ENCODE measurements around the gene DIAPH2.
"Not testable (repeated sequence)": the region's sequence is repeated elsewhere in the genome, so short reads cannot be mapped to it uniquely, and the experiment has no call there.

DIAPH2 gene

DNA sequence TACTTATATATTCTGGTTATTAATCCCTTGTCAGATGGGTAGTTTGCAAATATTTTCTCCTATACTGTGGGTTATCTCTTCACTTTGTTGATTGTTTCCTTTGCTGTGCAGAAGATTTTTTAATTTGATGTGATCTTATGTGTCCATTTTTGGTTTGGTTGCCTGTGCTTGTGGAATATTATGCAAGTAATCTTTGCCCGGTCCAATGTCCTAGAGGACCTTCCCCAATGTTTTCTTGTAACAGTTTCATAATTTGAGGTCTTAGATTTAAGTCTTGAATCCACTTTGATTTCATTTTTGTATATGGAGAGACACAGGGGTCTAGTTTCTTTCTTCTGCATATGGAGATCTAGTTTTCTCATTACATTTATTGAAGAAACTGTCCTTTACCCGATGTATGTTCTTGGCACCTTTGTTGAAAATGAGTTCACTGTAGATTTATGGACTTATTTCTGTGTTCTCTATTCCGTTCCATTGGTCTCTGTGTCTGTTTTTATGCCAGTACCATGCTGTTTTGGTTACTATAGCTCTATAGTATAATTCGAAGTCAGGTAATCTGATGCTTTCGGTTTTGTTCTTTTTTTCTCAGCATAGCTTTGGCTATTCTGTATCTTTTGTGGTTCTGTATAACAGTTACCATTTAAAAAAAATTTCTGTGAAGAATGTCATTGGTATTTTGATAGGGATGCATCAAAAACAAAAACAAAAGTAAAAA, 34.7 kb downstream of the DIAPH2 start:
- DNase-seq (ENCODE audit: low spot score) = no peak

DNA sequence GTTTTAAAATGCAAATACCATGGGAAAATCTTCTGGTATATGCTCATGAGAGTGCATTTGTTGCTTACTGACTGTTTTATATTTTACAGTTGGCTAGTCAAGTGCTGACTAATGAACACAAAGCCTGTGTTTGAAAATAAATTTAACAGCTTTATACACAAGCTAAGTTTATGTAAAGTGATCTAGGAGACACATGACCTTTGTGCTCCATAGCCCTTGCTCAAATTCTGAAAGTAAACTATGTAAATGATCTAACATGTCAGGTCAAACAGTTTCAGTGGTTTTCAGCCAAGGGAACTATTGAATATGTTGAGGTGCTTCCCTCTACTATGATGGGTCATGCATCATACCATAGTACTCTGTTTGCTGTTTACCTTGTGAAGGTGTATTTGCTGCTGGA, 36.7 kb downstream of the DIAPH2 start:
- DNase-seq (ENCODE audit: low spot score) = no peak

DNA sequence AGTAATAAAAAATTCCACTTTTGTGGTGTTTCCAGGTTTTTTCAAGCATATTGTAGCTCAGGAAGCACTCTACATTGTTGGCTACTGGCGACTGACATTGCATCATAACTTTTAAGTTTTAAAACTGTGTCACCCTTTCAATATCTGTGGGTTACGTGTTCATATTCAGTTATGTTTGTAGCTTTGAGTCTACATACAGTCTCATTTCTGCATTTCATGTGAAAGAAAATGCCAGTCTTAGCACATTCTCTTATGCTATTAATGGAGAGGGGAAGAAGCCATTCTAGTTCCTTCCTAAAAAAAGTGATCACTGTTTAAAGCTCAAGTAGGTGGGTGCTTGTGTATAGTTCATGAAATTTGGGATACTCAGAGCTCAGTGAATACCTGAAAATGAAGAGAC, 38.1 kb downstream of the DIAPH2 start:
- no peak for DNase-seq (ENCODE audit: low spot score)

DNA sequence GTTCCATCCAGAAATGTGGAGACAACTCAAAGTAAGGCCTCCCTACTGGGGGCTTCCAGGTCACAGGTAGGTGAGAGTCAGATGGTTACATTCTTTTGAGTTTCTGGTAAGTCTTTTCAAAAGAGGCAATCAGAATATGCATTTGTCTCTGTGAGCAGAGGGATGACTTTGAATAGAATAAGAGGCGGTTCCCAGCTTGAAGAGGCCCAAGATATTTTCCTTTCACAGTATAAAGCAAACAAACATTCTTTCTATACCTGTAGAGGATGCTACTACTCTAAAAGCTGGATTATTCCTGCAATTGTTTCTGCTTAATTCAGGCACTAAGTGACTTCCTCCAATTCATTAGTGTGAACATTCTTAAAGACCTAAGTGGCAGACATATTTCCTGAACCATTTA, 44.4 kb downstream of the DIAPH2 start:
- DNase-seq (ENCODE audit: low spot score) = no peak

DNA sequence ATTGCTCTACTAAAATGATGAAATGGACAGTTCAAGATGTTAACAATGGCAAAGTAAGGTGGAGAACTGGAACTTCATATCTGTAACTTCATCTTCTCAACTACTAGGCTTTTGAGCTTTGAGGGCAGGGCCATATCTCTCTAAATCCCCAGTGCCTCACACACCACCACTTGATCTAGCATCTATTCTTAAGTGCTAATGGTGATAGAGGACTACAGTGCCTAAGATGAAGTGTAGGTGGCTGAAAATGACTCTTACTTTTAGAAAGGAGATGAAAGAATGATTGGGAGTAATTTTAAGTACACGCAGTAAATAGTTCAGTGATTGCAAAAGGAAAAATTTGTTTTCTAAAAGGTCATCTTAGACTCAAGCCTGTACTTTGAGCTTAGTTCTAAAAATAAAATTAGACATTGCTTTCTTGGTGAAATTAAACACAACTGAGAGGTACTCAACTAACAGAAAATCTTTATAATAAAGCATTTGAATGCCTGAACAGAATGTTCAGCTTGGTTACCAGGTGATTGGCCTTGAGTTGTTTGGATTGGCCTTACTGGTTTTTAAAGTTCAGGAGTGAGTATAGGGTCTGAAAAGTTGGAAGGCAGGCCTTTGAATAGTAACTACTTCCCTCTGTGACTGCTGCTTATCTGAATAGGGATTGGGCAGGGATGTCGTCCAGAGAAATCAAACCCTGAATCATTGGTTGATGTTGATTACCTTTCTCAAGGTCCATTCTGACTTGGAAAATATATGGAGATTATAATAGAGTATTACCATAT, 45.4 kb downstream of the DIAPH2 start:
- no peak for DNase-seq (ENCODE audit: low spot score)

DNA sequence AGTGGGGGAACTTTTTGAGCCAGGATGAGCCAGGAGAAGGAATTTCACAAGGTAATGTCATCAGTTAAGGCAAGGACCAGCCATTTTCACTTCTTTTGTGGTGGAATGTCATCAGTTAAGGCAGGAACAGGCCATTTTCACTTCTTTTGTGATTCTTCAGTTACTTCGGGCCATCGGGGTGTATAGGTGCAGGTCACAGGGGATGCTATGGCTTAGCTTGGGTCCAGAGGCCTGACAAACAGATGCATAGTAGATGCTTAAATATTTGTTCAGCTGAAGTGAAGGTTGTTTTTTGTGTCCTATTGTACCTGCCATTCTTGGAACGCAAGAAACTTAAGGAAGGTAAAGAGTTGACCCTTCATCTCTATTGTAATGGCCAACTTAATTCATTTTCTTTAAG, 46.4 kb downstream of the DIAPH2 start:
- DNase-seq (ENCODE audit: low spot score) = not testable (repeated sequence)

DNA sequence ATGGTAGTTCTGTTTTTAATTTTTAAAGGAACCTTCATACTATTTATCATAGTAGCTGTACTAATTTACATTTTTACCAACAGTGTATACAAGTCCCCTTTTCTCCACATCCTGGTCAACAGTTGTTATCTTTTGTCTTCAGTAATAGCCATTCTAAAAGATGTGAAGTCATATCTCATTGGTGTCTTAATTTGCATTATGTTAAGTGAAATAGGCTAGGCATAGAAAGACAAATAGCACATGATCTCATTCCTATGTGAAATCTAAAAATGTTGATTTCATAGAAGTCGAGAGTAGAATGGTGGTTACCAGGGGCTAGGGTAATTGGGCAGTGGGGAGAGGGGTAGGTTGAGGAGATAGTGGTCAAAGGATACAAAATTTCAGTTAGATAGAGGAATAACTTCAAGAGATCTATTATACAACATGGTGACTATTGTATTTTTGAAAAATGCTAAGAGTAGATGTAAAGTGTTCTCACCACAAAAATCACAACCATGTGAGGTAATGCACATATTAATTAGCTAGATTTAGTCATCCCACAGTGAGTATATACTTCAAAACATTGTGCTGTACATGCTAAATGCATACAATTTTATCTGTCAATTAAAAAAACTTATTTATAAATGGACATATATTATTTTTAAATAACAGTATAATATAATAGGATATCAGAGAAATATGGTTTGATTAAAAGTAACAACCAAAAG, 58.9 kb downstream of the DIAPH2 start:
- no peak for DNase-seq (ENCODE audit: low spot score)

DNA sequence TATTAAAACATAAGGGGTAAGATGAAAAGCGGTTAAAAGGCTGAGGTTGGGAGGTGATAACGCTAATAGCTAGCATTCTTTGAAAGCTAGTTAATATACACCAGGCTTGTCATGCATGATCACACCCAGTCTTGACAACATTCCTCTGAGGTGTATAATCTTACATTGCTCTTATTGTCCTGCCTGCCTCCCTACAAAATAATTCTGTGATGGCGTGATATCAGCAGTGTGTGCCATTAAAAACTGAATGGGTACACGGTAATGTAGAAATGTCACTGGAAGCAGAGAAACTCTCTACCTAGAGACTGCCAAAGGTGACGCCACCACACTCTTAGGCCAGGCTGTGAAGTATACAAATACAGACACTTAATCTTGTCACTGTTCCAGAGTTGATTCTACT, 68.1 kb downstream of the DIAPH2 start:
- no peak for DNase-seq (ENCODE audit: low spot score)

DNA sequence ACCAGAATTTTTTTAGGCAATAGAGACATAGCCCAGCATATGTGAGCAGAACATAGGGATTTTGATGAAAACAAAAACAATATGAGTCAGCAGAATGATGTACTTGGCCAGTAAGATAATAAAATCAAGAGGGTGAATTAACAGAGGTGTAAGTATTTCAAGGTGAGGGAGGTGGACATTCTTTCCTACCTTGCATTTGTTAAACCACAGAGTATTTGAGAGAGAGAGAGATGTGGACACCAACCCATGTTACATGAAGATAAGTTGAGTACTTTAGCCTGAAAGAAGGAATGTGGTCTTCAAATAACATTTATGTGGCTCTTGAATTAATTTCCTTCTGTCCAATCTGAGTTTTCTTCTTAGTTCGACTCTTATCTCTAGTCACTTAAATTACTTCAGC, 68.6 kb downstream of the DIAPH2 start:
- no peak for DNase-seq (ENCODE audit: low spot score)

DNA sequence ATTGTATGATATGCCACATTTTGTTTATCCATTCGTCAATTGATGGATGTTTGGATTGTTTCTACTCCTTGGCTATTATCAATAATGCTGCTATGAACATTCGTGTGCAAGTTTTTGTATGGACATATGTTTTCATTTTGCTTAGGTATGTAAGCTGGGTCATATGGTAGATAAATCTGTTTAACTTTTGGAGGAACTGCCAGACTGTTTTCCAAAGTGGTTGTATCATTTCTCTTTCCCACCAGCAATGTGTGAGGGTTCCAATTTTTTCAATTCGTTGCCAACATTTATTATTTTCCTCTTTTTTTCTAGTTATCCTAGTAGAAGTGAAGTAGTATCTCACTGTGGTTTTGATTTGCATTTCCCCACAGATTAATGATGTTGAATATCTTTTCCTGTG, 71.8 kb downstream of the DIAPH2 start:
- DNase-seq (ENCODE audit: low spot score) = no peak

DNA sequence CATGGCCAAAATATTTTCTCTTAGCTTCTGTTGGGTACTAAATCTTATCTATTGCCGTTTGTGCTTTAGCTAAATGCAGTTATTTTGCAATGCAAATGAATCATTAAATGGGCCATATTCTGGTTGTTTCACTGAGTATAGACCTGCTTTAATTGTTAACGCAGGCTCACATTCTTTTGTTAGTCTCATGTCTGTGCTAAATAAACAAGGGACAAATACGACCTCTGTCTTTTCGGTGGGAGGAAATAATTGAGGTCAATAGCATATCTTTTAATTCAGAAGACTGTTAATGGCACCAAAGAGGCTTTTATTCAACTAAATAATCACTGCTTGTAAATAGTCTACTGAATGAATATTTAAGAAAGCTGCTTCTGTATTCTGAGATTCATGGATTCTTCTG, 76.9 kb downstream of the DIAPH2 start:
- DNase-seq (ENCODE audit: low spot score) = no peak

DNA sequence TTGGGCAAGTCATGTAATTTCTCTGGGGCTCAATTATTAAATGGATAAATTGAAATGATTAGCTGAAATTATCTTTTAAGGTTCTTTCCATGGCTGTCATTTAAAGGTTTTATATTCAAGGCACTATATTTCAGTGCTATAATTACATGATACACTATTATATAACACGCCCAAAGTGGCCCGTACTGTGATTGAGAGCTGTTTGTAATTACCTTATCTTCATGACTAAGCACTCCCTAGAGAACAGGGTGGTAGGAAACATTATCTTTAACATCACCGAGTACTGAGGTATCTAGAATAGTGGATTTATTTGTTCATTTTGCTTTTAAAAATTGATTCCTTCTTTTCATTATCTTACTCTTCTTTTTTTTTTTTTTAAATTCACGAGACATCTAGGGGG, 79.0 kb downstream of the DIAPH2 start:
- no peak for DNase-seq (ENCODE audit: low spot score)

DNA sequence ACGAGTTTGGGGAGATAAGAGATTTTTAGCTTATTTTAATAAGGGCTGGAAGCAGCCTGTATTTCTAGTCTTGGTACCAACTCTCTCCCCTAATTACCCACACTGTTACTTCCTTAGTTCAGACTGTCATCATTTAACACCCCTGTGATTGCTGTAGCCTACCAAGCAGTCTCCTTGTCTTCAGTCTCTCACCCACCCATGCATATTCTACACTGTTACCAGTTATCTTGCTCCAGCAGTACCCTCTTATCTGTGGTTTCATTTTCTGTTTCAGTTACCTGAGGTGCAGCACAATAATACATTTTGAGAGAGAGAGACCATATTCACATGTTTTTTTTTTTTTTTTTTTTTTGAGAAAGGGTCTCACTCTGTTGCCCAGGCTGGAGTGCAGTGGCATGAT, 80.2 kb downstream of the DIAPH2 start:
- no peak for DNase-seq (ENCODE audit: low spot score)

DNA sequence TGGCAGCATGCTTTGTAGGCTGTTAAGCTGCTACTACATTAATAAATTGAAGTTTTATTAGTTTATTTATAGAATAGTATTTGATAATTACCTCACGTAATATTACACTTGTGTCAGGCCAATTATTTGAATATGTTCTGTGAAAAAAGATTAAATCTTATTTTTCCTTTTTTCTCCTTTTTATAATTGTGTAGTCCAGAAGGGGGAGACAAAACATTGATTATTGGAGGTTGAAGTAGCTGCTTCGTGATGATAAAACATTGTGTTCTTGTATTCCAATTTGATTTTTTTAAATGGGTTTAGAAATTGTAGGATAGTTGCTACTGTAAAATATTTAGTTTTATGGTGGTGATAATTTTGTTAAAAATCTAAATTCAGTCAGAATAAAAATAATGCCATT, 85.7 kb downstream of the DIAPH2 start:
- DNase-seq (ENCODE audit: low spot score) = no peak

DNA sequence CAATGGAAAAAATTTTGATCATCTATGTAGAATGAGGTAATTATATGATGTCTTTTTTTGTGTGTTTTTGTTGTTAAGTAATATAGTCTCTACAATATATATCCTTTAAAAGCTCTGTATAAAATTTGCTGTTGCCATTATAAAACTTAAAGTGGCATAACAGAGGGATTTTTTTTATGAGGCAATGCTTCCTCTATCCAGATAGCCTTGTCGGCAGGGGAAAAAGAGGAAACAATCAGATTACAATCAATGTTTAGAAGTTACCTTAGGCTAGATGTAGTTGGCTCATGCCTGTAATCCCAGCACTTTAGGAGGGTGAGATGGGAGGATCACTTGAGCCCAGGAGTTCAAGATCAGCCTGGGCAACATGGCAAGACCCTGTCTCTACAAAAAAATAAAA, 86.8 kb downstream of the DIAPH2 start:
- DNase-seq (ENCODE audit: low spot score) = no peak

DNA sequence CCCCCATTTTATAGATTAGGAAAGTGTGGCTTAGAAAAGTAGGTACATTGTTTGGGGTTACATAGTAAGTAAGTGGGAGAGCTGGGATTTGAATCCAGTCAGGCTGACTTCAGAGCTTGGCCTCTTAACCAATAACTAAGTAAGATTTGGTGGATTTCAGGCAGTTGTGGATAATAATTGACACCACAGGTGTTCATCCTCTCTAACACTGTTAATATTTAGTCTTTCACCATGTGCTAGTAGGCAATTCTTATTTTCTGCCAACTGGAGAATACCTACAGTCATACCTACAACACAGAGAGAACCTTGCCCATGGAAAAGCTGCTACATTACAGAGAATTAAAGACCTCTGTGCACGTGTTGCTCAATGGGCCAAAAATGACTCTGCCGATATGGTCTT, 89.5 kb downstream of the DIAPH2 start:
- no peak for DNase-seq (ENCODE audit: low spot score)

DNA sequence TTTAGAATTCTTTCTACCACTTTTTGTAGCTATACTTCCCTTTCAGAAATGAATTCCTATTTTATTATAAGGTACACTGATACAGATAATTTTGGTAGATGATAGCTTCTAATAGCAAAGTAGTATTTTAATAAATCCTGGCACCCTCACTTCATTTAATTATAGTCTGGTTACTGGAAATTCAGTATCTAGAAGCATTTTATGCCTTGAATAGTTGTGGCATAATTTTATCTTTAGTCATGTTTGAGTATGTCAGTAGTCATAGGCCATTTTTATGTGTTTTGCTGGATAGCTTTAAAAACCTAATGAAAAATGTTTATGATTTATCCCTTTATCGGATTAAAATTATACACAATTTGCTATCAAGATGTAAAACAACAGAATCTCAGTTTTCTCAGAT, 92.3 kb downstream of the DIAPH2 start:
- DNase-seq (ENCODE audit: low spot score) = no peak

DNA sequence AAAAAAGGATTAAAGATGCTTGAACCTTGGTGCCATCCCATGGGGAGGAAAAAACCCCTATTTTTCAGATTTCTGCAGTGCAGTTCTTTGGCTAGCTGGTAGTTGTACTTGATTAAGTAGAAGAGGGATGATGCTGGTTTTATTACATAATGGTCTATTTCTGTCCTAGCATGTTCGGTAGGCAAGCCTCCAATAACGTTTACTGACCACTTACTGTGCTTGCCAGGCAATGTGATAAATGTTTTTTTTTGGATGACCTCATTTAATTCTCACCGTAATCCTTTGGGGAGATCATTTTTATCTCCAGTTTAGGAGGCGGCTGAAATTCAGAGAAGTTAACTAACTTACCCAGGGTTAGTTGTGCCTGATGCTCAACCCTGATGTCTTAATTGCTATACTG, 106.9 kb downstream of the DIAPH2 start:
- DNase-seq (ENCODE audit: low spot score) = no peak

DNA sequence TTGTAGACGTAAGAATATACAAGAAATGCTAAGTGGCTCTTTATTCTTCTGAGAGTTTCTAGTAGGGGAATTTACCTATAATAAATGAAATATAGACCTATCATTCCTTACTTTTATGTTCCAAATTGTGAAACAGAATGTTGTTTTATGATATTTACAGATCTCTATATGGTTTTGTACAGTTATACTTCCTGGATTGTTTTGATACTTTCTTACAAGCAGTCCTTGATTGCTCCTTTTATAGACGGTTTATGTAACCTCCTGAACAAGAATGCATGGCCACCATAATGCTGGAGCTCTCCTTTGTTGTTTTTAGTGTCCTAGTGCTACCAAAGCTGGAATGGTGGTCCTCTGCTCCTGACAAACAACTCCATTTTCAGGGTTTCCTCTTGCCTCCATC, 107.4 kb downstream of the DIAPH2 start:
- no peak for DNase-seq (ENCODE audit: low spot score)

DNA sequence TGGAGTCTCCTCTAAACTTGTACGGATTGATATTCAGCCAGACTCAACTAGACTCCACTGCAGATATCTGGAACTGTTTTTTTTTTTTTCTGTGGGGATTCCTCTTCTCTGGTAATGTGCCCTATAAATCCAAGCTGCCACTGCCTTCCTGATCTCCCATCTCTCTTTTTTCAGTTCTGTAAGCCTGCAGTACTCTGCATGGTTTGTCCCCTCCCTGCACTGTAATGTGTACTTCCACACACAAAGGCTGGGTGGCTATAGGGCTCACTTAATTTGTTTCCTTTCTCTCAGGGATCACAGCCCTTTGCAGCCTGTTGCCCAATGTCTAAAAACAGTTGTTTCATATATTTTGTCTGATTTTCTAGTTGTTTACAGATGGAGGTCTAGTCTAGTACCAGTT, 114.3 kb downstream of the DIAPH2 start:
- no peak for DNase-seq (ENCODE audit: low spot score)

DNA sequence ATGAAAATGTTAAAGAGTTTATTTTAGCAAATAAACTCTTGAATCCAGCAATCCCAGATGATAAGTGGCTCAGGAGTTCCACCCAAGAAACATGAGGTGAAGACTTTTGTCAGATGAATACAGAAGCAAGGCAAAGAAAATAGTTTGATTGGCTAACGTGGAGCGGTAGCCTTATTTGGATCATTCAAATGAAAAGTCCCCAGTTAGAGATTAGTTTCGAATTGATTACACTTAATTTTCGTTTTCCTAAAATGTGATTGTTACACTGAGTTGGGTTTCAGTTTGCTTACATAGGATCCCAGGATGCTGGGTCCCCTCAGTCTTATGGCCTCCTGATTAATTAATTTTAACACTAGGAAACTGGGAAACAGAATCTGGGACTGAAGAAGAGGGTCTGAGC, 122.7 kb downstream of the DIAPH2 start:
- DNase-seq (ENCODE audit: low spot score) = no peak

DNA sequence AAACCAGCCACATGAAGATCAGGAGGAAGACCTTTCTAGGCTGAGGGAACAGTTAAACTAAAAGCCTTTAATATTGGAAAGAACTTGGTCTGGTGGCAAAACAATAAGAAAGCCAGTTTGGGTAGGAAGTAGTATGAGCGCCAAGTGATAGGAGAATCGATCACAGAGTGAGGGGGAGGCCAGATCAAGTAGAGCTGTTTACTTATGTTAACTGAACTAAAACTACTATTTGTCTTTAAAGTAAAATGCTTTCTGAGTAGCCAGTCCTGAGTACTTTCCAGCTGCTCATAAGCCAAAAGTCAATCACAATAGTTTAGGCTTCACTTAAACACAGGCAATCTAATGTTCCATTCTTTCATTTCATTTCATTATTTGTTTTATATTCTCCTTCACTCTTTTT, 136.3 kb downstream of the DIAPH2 start:
- DNase-seq (ENCODE audit: low spot score) = no peak

DNA sequence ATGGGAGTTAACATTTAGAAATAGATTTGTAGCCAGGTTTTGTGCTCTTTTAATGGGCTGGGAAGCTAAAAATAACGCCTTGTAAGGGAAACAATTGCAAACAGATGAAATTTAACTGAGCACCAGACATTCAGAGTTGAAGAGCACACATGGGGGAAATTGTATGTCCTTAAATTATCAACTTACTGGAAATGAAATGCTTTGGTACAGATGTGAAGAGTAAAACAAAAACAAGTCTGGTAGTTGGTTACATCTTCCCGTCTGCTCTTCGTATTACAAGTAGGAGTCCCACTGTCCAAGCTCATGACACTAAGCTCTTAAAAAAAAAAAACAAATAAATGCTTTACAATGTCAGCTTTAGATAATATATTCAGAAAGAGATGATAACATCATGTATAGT, 139.5 kb downstream of the DIAPH2 start:
- no peak for DNase-seq (ENCODE audit: low spot score)

All from left forelimb (tissue), 1 donor.